H1 (cell line): ENCODE measurements around the gene FIZ1. TPM values are rescaled to one million over a fixed set of nuclear protein-coding genes. Genes with fewer than 3 reads are reported as not detected.

Experiments used
- EP300 ChIP-seq, 2 experiments: IDR thresholded peaks; 1 replicate in 1 of 2; 2 replicates in 1 of 2; pipeline ENCODE4 v1.6.1; 2011 to 2012; ENCODE audit warnings: low read depth in 2 of 2, low read length in 2 of 2, mild to moderate bottlenecking in 2 of 2, borderline replicate concordance in 1 of 2, inconsistent platforms in 1 of 2, moderate library complexity in 1 of 2
- GABPA ChIP-seq: IDR thresholded peaks from 2 replicates; pipeline ENCODE4 v1.6.1; 2011; ENCODE audit warnings: mild to moderate bottlenecking, low read length, moderate library complexity, borderline replicate concordance; ENCODE audit not compliant: insufficient read depth
- polyA plus RNA-seq, 7 experiments: library from polyadenylated mRNA; depleted of rRNA in 3 of 7; stranded (reverse) in 5 of 7; unstranded in 2 of 7; fragments of >200 nt in 5 of 7; fragments of 200-250 nt in 2 of 7; gene quantifications; 1 replicate in 5 of 7; 2 replicates in 1 of 7; 4 replicates in 1 of 7; pipeline versions ENCODE4 v1.2.1 to v1.2.3, GENCODE V29; 2011 to 2013; ENCODE audit warnings: missing spikeins in 2 of 7, mixed read lengths in 2 of 7
- total RNA-seq: library from RNA; stranded (reverse); fragmentation: NEBNext Ultra II Directional; extraction: Animal tissue kit (Norgen Biotek cat#: 25700); gene quantifications from 2 replicates; pipeline ENCODE4 v1.2.1, GENCODE V29; 2021

Gene FIZ1
- total and polyA plus RNA-seq, 2 of the 8 experiments (the other 6 are each of a cell fraction or from before 2014, with no cell fraction given): 9.1 to 18.5 TPM

DNA sequence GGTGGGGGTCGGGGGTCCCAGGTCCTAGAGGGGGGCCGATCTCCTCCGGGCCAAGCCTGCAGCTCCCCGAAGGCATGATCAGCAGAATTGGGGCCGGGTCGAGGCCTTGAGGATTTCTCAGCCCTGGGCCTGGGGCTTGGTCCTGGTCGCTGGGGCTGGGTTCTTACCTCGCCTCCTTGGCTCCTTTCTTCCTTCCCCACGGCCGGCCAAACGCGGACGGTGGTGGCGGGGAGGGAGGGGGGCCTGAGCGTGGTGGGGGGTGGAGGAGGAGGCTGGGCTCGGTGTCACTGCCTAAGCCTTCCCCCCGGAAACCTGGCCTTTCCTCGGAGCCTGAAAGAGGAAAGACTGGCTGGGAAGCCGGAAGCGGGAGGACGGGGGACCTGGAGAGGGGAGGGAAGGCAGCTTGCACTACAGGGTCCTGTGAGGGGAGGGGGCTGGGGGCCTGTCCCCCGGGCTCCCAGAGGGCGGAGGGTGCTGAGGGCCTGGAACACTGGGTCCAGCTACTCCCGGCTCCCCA lies 18.6 kb downstream of the FIZ1 start, which contains the start of gene ZNF579 (continued):
- TF ChIP-seq EP300 (IDR thresholded peaks at IDR 0.05; ENCODE audit: borderline replicate concordance in 1 of 2, low read depth in 2 of 2, low read length in 2 of 2): peak in 1 of 2 experiments; percentile 74; a peak in 1 of 3 replicates
- peak; percentile 97 for TF ChIP-seq GABPA
